ENCODE data around the gene ABITRAM. TPM values are rescaled to one million over a fixed set of nuclear protein-coding genes. Genes with fewer than 3 reads are reported as not detected.

ABITRAM gene
- total and polyA plus RNA-seq, 2 of the 13 experiments (the other 11 are each of a cell fraction or from before 2014, with no cell fraction given): 10.2 to 21.6 TPM

DNA sequence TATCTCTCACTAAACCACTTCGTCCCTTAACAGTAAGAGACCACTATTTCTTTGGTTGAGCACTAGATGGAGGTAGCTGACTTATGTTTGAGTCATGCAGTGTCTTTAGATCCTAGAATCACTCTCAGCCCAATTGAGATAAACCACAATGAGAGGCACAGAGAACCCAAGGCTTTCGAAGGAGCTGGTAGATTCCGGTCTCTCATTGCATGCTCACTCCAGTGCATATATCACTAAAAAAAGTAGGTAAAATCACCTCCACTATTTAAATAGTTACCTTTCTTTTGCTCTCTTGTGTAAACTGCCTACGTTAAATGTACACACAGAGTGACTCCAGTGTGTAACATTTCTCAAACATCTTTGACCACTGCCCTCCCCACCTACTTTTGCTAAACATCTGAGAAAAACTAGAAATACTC is 44.5 kb upstream of the ABITRAM start (continued):
- TF ChIP-seq TRIM24 (CRISPR knock-in tag; IDR thresholded peaks at IDR 0.05): no peak
- TF ChIP-seq ZNF720 (CRISPR knock-in tag; IDR thresholded peaks at IDR 0.05): no peak
- no peak for TF ChIP-seq REL (CRISPR knock-in tag; conservative IDR thresholded peaks at IDR 0.05)
- no peak for TF ChIP-seq NPAS2 (CRISPR knock-in tag; IDR thresholded peaks at IDR 0.05; ENCODE audit: borderline replicate concordance)
- TF ChIP-seq ZNF709 (CRISPR knock-in tag; IDR thresholded peaks at IDR 0.05): no peak
- TF ChIP-seq ZNF569 (CRISPR knock-in tag; IDR thresholded peaks at IDR 0.05; ENCODE audit: borderline replicate concordance): no peak
- TF ChIP-seq ZNF609 (CRISPR knock-in tag; IDR thresholded peaks at IDR 0.05; ENCODE audit: borderline replicate concordance): peak; percentile 83; the same call in 1 of the 2 replicates
- TF ChIP-seq MEIS2 (CRISPR knock-in tag; IDR thresholded peaks at IDR 0.05): no peak
- no peak for TF ChIP-seq GABPB1 (CRISPR knock-in tag; IDR thresholded peaks at IDR 0.05)
- TF ChIP-seq, protein P1, sequence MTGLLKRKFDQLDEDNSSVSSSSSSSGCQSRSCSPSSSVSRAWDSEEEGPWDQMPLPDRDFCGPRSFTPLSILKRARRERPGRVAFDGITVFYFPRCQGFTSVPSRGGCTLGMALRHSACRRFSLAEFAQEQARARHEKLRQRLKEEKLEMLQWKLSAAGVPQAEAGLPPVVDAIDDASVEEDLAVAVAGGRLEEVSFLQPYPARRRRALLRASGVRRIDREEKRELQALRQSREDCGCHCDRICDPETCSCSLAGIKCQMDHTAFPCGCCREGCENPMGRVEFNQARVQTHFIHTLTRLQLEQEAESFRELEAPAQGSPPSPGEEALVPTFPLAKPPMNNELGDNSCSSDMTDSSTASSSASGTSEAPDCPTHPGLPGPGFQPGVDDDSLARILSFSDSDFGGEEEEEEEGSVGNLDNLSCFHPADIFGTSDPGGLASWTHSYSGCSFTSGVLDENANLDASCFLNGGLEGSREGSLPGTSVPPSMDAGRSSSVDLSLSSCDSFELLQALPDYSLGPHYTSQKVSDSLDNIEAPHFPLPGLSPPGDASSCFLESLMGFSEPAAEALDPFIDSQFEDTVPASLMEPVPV (CRISPR knock-in tag; IDR thresholded peaks at IDR 0.05): no peak
- peak; percentile 77; the same call in 1 of the 2 replicates for TF ChIP-seq FOXJ3 (CRISPR knock-in tag; IDR thresholded peaks at IDR 0.05; ENCODE audit: borderline replicate concordance)
- no peak for TF ChIP-seq ONECUT2 (CRISPR knock-in tag; IDR thresholded peaks at IDR 0.05)
- no peak for TF ChIP-seq GTF2F1 (IDR thresholded peaks at IDR 0.05; ENCODE audit: low read length)
- no peak for TF ChIP-seq ATF7 (IDR thresholded peaks at IDR 0.05)
- TF ChIP-seq ATF7 (CRISPR knock-in tag; IDR thresholded peaks at IDR 0.05): no peak
- no peak for TF ChIP-seq CC2D1A (CRISPR knock-in tag; IDR thresholded peaks at IDR 0.05)
- no peak for TF ChIP-seq BRCA1 (CRISPR knock-in tag; IDR thresholded peaks at IDR 0.05)
- no peak for TF ChIP-seq IRF9 (CRISPR knock-in tag; IDR thresholded peaks at IDR 0.05; ENCODE audit: borderline replicate concordance)
- no peak for TF ChIP-seq ATAD3A (CRISPR knock-in tag; IDR thresholded peaks at IDR 0.05)
- TF ChIP-seq, protein P2, sequence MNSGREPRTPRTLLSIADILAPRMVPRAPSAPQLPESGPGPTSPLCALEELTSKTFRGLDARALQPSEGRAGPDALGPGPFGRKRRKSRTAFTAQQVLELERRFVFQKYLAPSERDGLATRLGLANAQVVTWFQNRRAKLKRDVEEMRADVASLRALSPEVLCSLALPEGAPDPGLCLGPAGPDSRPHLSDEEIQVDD (CRISPR knock-in tag; IDR thresholded peaks at IDR 0.05; ENCODE audit: borderline replicate concordance): no peak
- no peak for TF ChIP-seq NRL (CRISPR knock-in tag; IDR thresholded peaks at IDR 0.05; ENCODE audit: borderline replicate concordance)
